A673 (cell line): ENCODE data around the gene ZNF487. TPM values are rescaled to one million over a fixed set of nuclear protein-coding genes. Genes with fewer than 3 reads are reported as not detected.

ENCODE experiments used
- BruUV-seq: library from RNA; stranded (reverse); fragments of 400-500 nt; replicated peaks from 2 replicates; lab custom pipeline; 2021; lab: Mats Ljungman, UMichigan
- CTCF ChIA-PET: fragments of 300-600 bp; sonication (Branson Sonifier 250); formaldehyde crosslinking; loops from one replicate; lab custom pipeline; 2022; ENCODE audit warnings: antibody characterized with exemption; lab: Charles Lee
- POLR2A ChIA-PET: fragments of 300-600 bp; sonication (Branson Sonifier 250); formaldehyde crosslinking; loops from one replicate; lab custom pipeline; 2022; ENCODE audit warnings: antibody characterized with exemption; ENCODE audit not compliant: low non-redundant PET; lab: Charles Lee
- DNase-seq: peaks from one replicate; pipeline ENCODE4 v3.0.0-alpha.2; 2015; ENCODE audit warnings: low spot score
- H3K27ac ChIP-seq: fragments of 200-600 bp; sonication (generic); 2 replicates; pipeline ENCODE4 v1.5.1; 2016; ENCODE audit warnings: mixed run types, low read depth, mild to moderate bottlenecking, mixed read lengths, antibody characterized with exemption, low read length; ENCODE audit not compliant: poor library complexity, severe bottlenecking
- H3K27me3 ChIP-seq: fragments of 200-600 bp; sonication (generic); replicated peaks from 2 replicates; pipeline ENCODE4 v1.6.1; 2017; ENCODE audit warnings: mixed run types, low read depth, mild to moderate bottlenecking, mixed read lengths, antibody characterized with exemption, low read length; ENCODE audit not compliant: insufficient read depth, poor library complexity
- H3K36me3 ChIP-seq: fragments of 200-600 bp; sonication (generic); 2 replicates; pipeline ENCODE4 v1.6.1; 2016; ENCODE audit warnings: mixed run types, mild to moderate bottlenecking, mixed read lengths, antibody characterized with exemption, low read length; ENCODE audit not compliant: insufficient read depth, poor library complexity, severe bottlenecking
- H3K4me1 ChIP-seq: fragments of 200-600 bp; sonication (generic); 2 replicates; pipeline ENCODE4 v1.6.1; 2017; ENCODE audit warnings: mixed run types, mild to moderate bottlenecking, mixed read lengths, antibody characterized with exemption, low read length; ENCODE audit not compliant: insufficient read depth, poor library complexity, severe bottlenecking
- H3K4me3 ChIP-seq: fragments of 200-600 bp; sonication (generic); 2 replicates; pipeline ENCODE4 v1.5.1; 2016; ENCODE audit warnings: low read depth, mixed run types, mild to moderate bottlenecking, mixed read lengths, low read length; ENCODE audit not compliant: poor library complexity, severe bottlenecking
- H3K9me3 ChIP-seq: fragments of 200-600 bp; sonication (generic); 2 replicates; pipeline ENCODE4 v1.6.1; 2016; ENCODE audit warnings: mixed run types, low read depth, mild to moderate bottlenecking, mixed read lengths, antibody characterized with exemption, low read length; ENCODE audit not compliant: poor library complexity, severe bottlenecking
- EZH2 ChIP-seq: fragments of 200-600 bp; sonication (generic); IDR thresholded peaks from 2 replicates; pipeline ENCODE4 v1.6.1; 2017; ENCODE audit warnings: borderline replicate concordance, low read depth, mild to moderate bottlenecking, mixed read lengths, antibody characterized with exemption, low read length; ENCODE audit not compliant: poor library complexity, severe bottlenecking
- intact Hi-C: fragments of 100-400 bp; cut with micrococcal nuclease; formaldehyde crosslinking; loops from one replicate; pipeline ENCODE4 v1.10.0; 2022; ENCODE audit not compliant: unreplicated experiment
- total RNA-seq: library from RNA; stranded (reverse); gene quantifications from 2 replicates; pipeline ENCODE4 v1.2.3, GENCODE V29; 2021
- TF ChIP-seq, protein P1 (sequence below): fragments of 300-800, 200-600 bp; sonication (generic); conservative IDR thresholded peaks from 2 replicates; pipeline ENCODE4 v1.5.1; 2017; ENCODE audit warnings: low read depth, mild to moderate bottlenecking, antibody characterized with exemption, low read length, moderate library complexity, mixed read lengths

Gene ZNF487
- total RNA-seq, 1 experiment from 2014 or later: 1.3 TPM

DNA sequence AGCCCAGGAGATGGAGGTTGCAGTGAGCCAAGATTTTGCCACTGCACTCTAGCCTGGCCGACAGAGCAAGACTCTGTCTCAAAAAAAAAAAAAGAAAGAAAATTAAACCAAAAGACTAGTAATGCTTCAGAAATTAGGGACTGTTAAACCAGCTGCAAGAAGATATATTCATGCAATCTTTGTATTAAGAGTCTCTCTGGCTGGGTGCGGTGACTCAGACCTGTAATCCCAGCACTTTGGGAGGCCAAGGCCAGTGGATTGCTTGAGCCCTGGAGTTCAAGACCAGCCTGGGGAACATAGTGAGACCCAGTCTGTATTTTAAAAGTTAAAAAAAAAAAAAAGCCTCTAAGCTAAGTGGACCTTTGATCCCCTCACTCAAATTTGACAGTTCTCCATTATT lies 25.4 kb upstream of the ZNF487 start:
- POLR2A ChIA-PET: no interaction called here
- TF ChIP-seq, protein P1, sequence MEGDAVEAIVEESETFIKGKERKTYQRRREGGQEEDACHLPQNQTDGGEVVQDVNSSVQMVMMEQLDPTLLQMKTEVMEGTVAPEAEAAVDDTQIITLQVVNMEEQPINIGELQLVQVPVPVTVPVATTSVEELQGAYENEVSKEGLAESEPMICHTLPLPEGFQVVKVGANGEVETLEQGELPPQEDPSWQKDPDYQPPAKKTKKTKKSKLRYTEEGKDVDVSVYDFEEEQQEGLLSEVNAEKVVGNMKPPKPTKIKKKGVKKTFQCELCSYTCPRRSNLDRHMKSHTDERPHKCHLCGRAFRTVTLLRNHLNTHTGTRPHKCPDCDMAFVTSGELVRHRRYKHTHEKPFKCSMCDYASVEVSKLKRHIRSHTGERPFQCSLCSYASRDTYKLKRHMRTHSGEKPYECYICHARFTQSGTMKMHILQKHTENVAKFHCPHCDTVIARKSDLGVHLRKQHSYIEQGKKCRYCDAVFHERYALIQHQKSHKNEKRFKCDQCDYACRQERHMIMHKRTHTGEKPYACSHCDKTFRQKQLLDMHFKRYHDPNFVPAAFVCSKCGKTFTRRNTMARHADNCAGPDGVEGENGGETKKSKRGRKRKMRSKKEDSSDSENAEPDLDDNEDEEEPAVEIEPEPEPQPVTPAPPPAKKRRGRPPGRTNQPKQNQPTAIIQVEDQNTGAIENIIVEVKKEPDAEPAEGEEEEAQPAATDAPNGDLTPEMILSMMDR: no peak
- TF ChIP-seq EZH2: no peak
- CTCF ChIA-PET: no interaction called here
- Histone ChIP-seq H3K27ac (no peak overlapping the region), H3K4me3 (no peak overlapping the region), H3K9me3 (no peaks in the 10 kb centered on the region), H3K27me3 (no peaks in the 10 kb centered on the region), H3K4me1 (peaks cover 7% of the 10 kb centered on the region), H3K36me3 (no peaks in the 10 kb centered on the region)
- DNase-seq: no peak
- intact Hi-C loops: no loop called here
- no TSS peak for BruUV-seq

DNA sequence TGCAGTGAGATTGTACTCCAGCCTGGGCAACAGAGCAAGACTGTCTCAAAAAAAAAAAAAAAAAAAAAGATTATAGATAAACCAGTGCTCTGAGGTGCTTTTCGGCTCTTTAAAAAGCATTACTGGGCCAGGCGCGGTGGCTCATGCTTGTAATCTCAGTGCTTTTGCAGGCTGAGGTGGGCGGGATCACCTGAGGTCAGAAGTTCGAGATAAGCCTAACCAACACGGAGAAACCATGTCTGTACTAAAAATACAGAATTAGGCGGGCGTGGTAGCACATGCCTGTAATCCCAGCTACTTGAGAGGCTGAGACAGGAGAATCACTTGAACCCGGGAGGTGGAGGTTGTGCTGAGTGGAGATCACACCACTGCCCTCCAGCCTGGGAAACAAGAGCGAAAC lies 21.4 kb upstream of the ZNF487 start:
- Histone ChIP-seq H3K27ac (no peak overlapping the region), H3K36me3 (no peaks in the 10 kb centered on the region), H3K4me1 (peaks cover 5% of the 10 kb centered on the region), H3K9me3 (no peaks in the 10 kb centered on the region), H3K27me3 (no peaks in the 10 kb centered on the region), H3K4me3 (no peak overlapping the region)
- ChIA-PET POLR2A (no interaction called here), CTCF (no interaction called here)
- DNase-seq: no peak
- intact Hi-C loops: no loop called here
- TF ChIP-seq EZH2: no peak
- TF ChIP-seq, protein P1: no peak
- no TSS peak for BruUV-seq

DNA sequence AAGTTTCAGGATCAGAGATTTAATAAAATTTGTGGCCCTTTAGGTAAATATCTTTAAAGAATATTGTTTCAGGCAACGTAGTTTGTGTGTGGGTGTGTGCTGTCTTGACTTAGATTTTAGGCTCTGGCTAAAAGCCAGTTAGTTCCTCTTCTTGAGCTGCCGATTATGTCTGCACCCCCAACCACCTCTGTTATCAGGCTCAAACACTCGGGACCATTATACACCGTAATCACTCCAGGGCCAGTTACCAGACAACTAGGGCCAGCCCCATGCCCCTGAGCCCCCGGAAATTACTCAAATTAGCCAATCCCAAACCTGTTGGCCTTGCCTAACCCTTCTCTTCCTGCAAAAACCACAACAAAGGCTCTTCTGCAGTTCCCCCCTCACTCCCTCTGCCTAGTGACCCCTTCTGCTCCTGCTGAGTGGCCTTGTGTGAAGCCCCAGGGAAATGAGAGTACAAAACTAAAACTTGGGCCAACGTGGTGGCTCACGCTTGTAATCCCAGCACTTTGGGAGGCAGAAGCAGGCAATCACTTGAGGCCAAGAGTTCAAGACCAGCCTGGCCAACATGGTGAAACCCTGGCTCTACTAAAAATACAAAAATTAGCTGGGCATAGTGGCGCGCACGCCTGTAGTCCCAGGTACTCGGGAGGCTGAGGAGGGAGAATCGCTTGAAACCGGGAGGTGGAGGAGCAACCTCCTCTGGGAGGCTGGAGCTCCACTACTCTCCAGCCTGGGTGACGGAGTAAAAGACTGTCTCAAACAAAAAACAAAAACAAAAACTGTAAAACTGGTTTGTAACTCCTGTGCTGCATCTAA lies 18.8 kb upstream of the ZNF487 start:
- Histone ChIP-seq H3K9me3 (no peaks in the 10 kb centered on the region), H3K27me3 (no peaks in the 10 kb centered on the region), H3K36me3 (no peaks in the 10 kb centered on the region), H3K4me1 (peaks cover 13% of the 10 kb centered on the region), H3K27ac (no peak overlapping the region), H3K4me3 (no peak overlapping the region)
- intact Hi-C loops: no loop called here
- POLR2A ChIA-PET: interaction anchor here (0.7 kb wide), 1 partner anchor 1490 kb away, joined by 3 read pairs; no protein-coding TSS in a partner anchor
- DNase-seq: no peak
- CTCF ChIA-PET: no interaction called here
- TF ChIP-seq, protein P1: no peak
- TF ChIP-seq EZH2: no peak
- BruUV-seq: no TSS peak
